Germinal center (tissue), 1 donor: Measurements from ENCODE around the gene ROR2.

Experiments used
- DNase-seq: peaks from one replicate; pipeline ENCODE4 v3.0.0; 2012; ENCODE audit warnings: mixed read lengths, low spot score

ROR2 gene

DNA sequence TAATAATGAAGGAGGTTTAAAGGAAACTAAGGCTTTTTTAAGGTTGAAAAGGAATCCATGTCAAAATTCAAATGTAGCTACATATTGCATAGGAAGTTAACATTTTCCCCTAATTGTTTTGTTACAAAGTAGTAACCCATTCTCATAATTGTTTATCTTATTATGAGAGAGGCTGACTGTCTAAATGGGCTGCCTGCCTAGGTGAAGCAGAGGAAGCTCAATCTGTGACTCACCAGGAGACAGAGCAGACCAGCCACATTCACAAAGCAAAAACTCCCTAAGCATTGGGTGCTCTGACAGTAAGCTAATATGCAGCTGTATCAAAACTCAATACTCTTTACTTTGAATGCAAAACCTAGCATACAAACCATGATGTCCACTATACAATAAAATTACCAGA, 208.5 kb downstream of the ROR2 start:
- DNase-seq, result no peak

GRCh38 chr9:91740701-91741100, 209.3 kb downstream of the ROR2 start:
- no peak for DNase-seq

DNA sequence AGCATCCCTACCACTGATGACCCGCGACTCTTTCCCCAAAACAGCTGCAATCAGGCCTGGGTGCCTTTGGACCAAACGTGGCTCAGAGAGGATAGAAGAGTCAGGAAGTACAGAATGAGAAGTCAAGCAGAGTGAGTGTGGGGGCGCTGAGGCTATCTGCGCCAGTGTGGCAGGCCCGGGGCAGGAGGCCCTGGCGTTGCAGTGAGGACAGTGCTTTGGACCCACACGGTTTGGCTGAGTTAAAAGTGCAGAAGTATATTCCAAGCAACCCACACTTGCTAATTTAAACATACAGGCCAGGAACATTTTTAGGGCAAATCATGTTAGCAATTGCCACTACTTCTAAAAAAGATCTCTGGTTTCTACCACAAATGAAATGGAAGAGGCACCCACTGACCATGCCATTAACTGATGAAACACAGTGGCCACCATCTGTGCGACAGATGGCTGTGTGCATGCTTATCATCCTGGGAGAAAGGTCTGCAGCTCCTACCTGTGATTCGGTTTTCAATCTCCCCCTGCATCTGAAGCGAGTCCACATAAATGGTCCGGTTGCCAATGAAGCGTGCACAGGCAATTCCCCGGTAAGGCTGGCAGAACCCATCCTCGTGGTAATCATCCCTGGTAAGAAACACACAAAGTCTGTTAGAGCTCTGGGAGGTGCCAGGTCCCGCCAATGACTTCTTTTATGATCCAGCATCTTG, 213.0 kb downstream of the ROR2 start:
- DNase-seq, result no peak

DNA sequence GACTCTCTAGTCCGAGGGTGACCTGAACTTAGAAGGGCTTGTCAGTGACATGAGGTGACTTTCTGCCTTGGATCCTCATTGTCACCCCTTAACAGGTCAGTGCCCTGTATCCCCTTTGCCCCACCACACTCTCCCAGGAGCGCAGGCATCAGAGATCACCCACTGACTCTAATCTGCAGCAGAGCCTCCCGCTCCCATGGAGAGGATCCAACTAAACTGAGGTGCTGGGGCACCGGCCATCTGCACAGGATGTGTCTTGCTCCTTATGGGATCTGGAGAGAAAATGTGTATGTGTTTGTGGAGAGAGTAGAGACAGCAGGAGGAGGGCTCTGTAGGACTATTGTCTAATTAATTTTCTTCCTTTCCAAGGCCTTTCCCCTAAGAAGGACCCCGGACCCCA, 213.7 kb downstream of the ROR2 start:
- no peak for DNase-seq

DNA sequence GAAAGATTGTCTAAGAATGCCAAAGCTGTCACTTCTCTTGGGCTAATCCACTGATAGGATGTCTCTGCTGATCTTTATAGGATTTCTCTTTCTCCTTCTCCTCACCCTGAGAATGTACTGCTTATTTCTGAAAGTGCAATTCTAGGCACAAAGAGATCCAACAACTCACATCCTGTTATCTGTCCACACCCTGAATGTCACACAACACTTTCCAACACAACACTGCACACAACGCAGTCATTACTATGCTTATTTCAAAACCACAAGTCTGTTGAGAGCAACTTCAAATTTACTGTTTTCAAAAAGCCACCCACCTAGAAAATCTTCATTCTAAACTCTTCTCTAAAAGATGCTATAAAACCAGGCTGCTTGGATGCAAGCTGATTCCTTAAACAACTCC, 215.0 kb downstream of the ROR2 start:
- DNase-seq, result no peak

- peak; percentile 69 for DNase-seq
These were observed 215.6 kb downstream of the ROR2 start for GRCh38 chr9:91734371-91734981.

GRCh38 chr9:91733006-91733624, 216.9 kb downstream of the ROR2 start:
- no peak for DNase-seq

- DNase-seq, result no peak
These were observed 217.6 kb downstream of the ROR2 start for GRCh38 chr9:91732187-91733005.

- DNase-seq, result no peak
These were observed 219.2 kb downstream of the ROR2 start for GRCh38 chr9:91730806-91731205.

DNA sequence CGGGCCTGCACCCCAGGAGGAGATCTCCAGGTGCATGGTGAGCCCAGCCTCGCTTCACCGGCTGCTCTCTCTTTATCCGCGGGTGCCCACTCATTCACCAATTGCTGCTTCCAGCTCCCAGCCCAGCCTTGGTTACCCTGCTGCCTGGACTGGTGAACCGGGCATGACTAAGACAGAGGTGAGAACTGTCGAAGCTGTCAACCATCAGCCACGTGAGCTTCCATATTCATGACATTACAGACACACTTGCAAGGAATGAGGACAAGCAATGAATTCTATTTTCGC, 220.5 kb downstream of the ROR2 start:
- DNase-seq, result no peak

GRCh38 chr9:91727972-91728371, 222.1 kb downstream of the ROR2 start:
- DNase-seq, result no peak

DNA sequence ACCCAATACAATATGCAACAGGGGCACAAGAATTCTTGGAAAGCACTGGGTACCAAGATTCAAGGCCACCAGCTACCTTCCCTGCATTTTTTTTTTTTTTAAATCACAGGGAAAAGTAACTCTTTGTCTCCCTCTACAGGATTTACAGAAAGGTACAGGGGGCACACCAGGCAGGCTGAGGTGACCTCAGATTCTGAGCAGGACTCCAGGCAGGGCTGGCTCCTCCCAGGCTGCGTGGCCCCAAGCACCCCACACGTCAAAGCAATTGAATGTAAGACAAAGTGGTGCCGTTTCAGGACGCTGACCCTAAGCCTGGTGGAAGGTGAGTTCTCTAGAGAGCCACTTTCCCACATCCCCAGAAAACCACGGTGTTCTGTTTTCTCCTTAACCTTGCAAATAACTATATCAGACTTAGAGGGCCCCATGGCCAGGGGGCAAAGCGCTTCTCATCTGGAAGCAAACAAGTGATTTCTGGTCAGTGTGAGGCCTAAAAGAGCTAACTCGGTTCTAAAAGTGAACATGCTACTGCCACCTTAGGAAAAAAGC, 222.6 kb downstream of the ROR2 start:
- peak; percentile 68 for DNase-seq

DNA sequence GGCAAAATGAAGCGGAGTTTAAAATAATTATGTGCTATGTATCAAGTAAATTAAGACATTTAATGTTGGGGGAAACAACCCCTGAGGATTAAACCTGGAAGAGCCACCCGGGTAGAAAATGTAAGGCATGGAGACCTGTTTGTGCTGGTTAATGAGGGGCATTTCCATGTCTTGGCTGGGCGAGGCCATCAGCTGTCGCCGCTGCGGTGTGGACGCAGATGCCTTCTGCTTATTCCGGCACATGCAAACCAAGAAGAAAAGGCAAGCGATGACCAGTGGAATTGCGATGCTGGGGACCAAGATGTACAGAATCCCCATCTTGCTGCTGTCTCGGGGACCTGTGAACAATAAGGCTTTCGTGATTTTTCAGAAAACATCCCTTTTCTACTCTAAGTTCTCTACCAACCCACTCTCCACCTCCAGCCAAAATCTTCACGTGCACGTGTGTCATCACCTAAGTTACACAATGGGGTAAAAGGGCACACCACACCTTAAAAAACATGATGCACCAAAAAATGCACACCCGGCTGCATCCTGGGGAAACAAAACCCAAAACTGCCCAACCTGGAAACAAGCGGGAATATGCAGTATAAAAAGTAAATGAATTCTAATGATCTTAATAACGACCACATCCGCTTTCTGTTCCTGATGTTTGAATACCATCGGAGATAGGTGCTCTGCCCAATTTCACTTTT, 223.5 kb downstream of the ROR2 start:
- DNase-seq, result no peak

DNA sequence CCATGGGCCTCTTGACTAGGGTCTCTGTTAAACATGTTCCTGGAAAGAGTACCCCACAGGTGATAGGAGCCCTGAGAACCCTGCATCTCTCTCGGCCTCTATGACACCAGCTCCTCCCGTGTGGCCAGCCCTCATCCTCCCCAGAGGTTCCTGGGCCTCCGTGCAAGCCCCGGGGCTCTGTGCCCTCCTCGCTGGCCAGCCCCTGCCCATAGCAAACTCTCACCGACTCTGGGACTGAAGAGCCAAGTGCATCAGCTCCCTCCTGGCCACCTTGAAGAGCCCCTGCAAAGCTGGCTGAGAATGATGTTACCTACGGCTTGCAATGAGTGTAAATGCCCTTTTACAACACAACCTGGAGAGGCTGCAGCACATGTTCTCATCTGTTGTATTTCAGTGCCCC, 224.4 kb downstream of the ROR2 start:
- DNase-seq, result no peak

DNA sequence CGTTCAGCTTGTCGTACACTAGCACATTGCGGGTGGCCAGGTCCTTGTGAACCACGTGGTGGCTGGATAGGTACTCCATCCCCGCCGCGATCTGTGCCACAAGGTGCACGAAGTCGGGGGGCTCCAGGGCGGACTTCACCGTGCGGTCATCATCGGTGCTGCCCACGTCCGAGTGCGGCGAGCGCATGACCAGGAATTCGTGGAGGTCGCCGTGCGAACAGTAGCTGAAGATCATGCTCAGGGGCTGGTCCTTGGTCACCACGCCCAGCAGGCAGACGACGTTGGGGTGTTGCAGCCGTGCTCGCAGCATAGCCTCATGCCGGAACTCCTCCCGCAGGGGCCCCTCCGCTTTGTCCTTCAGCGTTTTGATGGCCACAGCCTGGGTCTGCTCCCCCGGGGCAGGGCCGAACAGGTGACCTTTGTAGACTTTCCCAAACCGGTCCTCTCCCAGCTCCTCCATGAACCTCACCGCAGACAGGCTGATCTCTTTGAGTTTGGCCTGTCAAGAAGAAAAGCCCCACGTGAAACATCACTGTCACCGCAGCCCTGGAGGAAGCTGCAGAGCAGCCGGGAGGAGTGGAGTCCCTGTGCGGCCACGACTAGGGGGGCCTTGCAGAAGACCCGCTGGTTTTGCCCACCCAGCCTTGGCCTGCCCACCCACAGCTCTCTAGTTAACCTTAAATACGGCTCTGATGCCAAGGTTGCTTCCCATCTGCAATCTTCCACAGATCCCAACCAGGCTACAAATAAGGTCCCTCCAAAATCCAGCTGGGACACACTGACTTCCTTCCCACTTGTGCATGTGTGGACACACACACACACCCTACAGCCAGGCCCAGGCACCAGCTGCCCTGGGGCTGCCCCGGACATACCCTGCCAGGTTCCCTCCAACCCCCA, 225.2 kb downstream of the ROR2 start:
- DNase-seq, result no peak

- no peak for DNase-seq
These were observed 226.0 kb downstream of the ROR2 start for GRCh38 chr9:91724068-91724440.

DNA sequence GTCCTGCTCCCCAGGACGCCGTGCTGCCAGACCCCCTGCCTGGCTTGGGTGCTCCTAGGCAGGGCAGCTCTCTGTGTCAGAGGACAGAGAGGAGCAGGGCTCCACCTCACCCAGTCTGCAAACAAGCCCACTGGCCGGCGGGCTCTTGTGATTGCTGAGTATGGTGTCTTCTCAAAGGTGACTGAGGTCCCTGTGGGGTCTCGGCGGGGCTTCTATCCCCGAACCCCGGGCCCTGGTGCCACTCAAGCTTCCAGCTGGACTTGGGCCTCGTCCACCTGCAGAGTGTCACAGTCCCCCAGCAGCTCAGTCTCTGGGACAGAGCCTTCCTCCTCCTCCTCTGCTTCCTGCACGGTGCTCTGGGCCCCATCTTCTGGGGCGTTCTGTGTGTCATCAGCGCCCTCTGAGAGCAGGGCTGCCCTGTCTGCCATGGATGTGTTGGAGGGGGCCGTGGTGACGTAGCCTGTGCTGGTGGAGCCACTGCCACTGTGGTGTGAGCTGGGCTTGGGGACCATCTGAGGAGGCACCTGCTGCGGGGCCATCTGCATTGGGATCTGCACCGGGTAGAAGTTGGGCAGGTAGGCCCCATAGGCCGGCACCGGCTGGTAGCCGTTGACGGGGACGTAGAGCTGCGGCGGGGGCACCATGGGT, 226.5 kb downstream of the ROR2 start:
- no peak for DNase-seq

DNA sequence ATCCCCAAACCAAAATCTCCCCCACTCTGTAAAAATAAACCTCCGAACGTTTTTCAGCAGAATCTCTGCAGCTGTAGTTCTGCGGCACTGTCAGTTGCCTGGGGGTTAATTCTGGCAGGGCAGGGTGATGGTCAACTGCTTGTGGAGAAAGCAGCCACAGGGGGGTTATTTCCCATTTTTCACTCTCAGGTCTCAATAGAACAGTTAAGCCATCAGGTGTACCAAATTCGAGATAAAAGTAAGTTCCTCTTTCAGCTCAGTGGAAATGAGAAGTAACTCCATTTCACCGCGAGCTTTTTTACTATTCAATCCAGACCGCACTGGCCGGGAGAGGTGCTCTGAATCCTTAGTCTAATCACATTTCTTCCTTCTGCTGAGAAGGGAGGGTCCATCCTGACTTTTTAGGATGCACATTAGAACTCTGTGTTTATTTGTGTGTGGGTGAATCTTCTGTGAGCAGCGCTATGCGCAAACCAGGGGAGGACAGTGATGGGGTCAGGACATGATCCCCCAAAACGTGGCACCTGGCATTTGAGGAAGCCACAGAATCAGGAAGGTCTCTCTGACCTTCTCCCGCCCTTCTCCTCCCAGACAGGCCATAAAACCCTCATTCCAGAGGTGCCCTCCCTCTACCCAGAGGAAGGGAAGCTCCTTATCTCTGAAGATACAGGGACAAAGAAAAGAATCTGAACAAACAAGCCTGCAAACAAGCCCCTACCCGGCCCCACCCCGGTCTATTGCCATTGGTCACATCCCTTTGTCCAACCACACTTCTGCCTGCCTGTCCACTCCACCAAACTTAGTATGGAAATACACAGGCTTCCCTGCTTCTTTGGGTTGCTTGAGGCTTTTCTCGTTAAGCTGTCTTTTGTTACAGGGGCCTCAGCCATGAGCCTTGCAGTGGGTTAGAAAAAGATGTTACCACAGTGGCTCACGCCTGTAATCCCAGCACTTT, 229.0 kb downstream of the ROR2 start:
- peak; percentile 72 for DNase-seq

DNA sequence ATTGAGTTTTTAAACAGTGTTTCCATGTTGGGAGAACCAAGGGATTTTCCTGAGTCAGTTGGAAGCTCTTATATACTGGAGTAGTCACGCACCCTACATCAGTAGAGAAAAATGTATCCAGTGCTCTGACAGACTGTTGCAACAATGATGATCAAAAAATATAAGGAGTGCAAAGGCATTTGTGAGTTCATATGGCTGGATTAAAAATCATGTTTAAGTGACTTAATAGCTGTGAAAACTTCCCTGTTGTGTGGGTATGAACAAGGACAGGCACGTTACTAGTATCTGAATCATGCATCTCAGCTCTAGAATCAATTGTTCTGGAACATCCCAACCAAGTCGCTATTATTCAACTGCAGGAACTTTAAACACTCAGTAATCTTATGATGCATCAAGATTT, 229.7 kb downstream of the ROR2 start:
- DNase-seq, result no peak
